KG1 (cell line): ENCODE measurements around the gene SLC38A9.
"Not testable (repeated sequence)": the region's sequence is repeated elsewhere in the genome, so short reads cannot be mapped to it uniquely, and the experiment has no call there.

ENCODE experiments used
- DNase-seq: peaks from one replicate; lab custom pipeline; 2025; lab: John Stamatoyannopoulos, UW

SLC38A9 gene

GRCh38 chr5:55702598-55703345 lies 9.4 kb downstream of the SLC38A9 start:
- no peak for DNase-seq

DNA sequence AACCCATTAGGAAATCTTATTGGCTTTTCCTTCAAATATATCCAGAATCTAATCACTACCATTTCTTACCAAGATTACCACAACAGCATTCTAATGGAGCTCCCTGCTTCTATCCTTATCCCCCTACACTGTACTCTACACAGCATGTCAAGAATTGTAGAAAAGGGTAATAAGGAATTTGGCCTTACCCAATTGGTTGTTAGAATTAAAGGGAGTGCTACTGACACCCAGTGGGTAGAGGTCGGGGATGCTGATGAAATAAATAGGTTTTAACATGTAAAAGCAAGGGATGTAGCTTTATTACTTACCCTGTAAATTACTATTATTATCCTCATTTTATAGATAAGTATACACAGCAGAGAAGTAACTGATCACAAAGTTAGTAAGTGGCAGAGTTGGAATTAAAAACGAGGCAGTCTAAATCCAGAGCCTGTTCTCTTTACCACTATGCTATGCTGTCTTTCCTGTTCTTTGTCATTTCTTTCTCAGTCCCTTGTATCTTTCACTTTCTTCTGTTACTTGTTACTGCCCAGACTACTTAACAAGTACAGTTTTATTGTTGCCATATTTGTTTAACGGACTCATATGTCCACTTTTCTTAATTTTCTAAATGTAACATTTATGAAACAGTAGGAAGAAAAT lies 10.5 kb downstream of the SLC38A9 start:
- DNase-seq: no peak

DNA sequence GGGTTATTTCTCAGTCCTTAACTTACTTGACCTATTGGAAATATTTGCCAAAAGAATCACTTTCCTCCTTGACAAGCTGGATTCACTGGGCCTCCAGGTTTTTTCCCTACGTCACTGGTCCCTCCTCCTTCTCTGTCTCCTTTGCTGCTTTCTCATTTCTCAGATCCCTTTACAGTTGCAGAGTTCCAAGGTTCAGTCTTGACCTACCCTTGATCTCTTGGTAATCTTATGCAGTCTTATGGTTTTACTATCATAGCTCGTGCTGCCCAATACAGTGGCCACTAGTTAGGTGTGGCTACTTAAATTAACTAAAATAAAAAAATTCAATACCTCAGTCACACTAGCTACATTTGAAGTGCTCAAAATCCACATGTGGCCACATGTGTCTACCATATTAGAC lies 11.4 kb downstream of the SLC38A9 start:
- no peak for DNase-seq

DNA sequence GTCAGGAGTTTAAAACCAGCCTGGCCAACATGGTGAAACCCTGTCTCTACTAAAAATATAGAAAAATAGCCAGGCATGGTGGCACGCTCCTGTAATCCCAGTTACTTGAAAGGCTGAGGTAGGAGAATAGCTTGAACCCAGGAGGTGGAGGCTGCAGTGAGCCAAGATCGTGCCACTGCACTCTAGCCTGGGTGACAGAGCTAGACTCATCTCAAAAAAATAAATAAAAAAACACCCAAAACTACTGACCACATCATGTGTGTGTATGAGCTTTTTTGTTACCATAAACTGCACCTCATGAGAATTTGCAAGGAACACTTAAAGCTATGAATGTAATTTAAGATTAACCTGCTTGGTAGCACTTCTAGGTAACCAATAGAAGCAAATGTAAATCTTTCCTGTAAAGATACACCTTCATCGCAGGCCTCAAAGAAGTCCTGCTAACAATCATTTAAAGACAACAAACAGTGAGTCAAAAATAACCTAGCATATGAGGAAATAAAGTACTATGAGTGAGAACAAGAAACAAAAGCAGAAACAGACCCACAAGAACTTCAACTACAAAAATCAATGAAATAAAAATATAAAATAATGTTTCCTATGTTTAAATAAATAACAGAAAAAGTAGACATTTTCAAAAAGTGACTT lies 13.0 kb downstream of the SLC38A9 start:
- DNase-seq: no peak

GRCh38 chr5:55696704-55697103 lies 15.4 kb downstream of the SLC38A9 start:
- DNase-seq: not testable (repeated sequence)

GRCh38 chr5:55694152-55694830 lies 17.8 kb downstream of the SLC38A9 start:
- no peak for DNase-seq

DNA sequence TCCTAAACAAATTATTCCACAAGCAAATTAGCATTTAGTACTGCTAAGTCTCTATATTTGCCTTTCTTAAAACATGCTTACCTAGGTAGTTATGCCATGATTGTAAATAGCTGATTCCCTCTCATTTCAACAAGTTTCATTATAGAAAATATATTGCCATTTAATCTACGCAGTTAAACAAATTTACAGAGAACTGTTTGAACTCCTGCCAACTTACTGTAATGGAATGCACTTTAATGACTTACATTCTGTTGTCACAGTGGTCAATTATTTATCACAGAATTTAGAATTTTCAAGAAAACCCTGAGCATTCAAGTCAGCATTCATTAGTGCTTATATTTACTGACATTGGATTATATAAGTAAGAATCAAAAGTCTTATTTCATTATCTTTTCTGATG lies 19.6 kb downstream of the SLC38A9 start:
- no peak for DNase-seq

DNA sequence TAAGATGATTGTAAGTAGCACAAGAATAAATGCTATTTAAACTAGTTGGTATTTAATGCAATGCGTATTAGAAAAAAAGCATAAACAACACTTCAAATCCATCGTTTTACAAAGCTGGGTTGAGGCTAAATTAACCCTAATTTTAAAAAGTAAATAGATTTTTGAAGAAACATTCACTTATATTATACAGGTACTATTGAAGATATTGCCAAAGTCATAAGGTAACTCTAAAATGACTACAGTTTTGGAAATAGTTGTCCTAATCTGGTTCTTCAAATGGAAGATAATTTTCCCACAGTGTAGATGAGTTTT lies 20.1 kb downstream of the SLC38A9 start:
- no peak for DNase-seq

DNA sequence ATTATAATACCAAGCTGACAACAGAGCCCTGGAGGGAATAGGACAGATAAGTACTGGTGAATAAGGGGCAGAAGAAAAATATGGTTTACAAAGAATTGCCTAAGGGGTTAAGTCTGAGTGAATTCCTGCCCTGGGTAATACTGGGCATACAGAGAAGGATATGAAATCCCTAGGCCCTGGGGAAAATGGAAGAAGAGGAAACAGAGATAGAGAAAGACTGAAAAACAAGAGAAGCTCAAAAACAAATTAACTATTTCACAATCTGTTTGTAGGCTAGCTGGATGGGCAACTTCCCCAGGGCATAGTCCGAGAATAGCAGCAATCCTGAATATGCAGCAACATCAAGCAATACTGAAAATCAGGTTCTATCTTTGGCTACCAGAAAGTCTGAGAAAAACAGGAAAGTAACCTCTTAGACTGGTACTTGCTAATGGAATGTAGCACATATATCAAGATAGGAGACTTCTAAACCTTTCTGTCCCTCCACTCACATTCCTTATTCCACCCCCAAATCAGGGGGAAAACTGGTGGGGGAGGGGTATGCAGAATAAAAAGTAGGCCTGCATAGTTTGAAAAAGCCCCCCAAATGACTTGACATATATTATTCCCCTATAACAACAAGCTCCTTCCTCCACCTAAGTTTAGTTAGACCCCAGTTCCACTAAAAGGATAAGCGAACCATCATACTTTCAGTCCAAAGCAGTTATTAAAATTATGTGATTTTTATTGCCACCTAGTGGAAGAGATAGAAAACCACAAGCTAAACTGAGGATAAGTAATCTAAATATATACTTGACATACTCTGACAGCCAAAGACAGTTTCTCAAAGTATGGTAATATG lies 20.6 kb downstream of the SLC38A9 start:
- no peak for DNase-seq

DNA sequence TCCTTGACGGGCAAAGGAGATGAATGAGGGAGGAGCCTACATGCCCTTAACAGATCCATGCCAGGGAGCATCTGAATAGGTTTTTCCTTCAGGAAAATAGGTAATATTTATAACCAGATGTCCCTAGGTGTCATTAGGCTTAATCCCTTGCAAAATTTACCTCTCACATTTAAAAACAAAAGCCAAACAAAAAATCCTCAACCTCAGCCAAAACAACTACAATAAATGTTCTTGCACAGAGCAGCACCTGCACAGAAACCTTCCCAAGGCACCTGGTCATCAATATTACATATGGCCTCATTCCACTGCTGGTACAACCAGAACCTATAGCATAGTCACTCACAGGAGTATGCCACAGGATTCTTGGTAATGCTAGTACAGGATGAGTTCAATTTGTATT lies 30.1 kb downstream of the SLC38A9 start:
- no peak for DNase-seq

DNA sequence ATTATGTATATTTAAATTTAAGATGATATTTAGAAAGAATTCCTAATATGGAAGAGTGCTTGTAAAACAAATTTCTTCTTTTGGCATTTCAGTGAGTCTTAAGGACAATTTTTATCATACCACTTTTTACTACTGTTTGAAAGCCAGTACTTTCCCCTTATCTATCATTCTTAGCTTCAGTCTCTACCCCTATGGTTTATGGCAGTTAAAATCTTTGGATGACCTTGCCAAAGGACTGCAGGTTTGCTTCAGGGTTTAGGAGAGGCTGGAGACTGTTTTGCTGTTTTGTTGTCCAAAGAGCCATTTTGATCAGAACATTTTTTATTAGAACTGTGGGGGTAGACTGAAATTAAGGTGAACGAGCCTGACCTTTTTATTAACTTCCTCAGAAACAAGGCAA lies 30.8 kb downstream of the SLC38A9 start:
- DNase-seq: no peak

- DNase-seq: no peak
Observed at GRCh38 chr5:55680353-55680752, 31.8 kb downstream of the SLC38A9 start.

- DNase-seq: no peak
Observed at GRCh38 chr5:55679556-55679955, 32.6 kb downstream of the SLC38A9 start.

DNA sequence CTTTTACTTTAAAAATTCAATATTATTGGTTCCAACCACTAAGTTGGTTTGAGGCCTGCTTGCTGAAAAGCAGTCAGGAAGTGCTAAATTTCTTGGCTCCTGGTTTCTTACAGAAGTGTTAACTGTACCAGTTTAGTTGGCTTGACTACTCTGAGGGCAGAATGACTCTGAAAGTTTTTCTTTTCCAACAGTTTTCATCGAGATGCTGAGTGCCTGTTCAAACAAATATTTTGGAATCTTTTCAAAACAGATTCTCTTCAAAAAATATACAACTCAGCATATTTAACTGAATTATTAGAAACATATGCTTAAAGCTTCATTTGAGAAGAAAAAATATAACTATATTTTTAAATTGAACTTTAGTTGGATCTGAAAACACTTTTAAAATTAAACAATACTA lies 37.0 kb downstream of the SLC38A9 start:
- DNase-seq: no peak

DNA sequence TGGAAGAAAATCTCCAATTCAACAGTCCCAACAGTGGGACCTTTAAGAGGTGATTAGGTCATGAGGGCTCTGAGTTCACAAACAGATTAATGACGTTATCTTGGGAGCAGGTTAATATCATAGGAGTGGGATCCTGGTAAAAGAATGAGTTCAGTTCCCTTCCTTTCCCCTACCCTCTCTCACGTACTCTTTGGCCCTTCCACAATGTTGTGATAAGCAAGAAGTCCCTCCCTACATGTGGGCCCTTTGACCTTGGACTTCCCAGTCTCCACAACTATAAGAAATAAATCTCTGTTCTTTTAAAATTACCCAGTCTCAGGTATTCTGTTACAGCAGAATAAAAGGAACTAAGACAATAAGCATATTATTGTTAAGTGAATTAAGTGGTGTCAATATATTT lies 37.8 kb downstream of the SLC38A9 start:
- DNase-seq: no peak

- DNase-seq: no peak
Observed at GRCh38 chr5:55672477-55672911, 39.6 kb downstream of the SLC38A9 start.

DNA sequence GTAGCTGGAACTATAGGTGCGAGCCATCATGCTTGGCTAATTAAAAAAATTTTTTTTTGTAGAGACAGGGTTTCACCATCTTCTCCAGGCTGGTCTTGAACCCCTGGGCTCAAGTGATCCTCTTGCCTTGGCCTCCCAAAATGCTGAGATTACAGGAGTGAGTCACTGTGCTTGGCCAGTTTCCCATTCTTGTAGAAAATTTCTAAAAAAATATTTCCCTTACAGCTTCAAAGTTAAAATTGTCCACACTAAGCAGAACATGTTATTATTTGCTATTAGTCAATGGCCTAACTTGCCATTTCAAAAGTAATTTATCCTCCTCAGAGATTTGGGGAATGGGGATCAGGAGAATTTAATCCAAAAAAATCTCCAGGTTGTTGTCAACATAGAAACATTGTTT lies 40.1 kb downstream of the SLC38A9 start:
- DNase-seq: no peak

GRCh38 chr5:55668356-55668755 lies 43.8 kb downstream of the SLC38A9 start:
- no peak for DNase-seq

GRCh38 chr5:55667938-55668337 lies 44.2 kb downstream of the SLC38A9 start:
- DNase-seq: no peak

- no peak for DNase-seq
Observed at GRCh38 chr5:55665065-55665464, 47.1 kb downstream of the SLC38A9 start.

DNA sequence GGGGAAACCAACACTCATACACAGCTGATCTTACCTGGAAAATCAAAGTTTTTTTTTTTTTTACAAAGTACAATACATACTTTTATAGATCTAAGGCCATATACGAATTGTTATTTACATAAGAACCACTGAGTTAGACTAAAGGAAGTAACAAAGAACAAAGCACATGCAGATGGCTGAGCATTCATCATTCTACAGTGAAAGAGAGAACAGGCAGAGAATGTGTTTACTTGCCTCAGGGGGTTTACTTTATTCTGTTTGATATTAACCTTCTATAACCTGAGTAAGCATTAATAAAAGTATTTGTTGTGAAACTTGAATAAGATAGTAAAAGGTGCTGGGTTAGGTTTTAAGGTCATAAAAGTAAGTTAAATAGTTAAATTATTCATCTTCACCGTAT lies 54.7 kb downstream of the SLC38A9 start:
- no peak for DNase-seq

- no peak for DNase-seq
Observed at GRCh38 chr5:55650386-55650785, 61.7 kb downstream of the SLC38A9 start.
